SK-N-SH (cell line): ENCODE measurements around the gene SPOP. TPM values are rescaled to one million over a fixed set of nuclear protein-coding genes. Genes with fewer than 3 reads are reported as not detected.

Experiments used
- CTCF ChIA-PET: fragments of 300-600, 350-600 bp; formaldehyde crosslinking; extraction: SDS; loops from one replicate; lab custom pipeline; 2021; lab: Yijun Ruan, JAX
- POLR2A ChIA-PET: fragments of 350-600 bp; sonication (Branson Sonifier 250); formaldehyde crosslinking; extraction: SDS; loops from one replicate; lab custom pipeline; 2020; ENCODE audit warnings: antibody characterized with exemption, inconsistent platforms; lab: Yijun Ruan, JAX
- DNase-seq: peaks from one replicate; pipeline ENCODE4 v3.0.0; 2012
- H2AFZ ChIP-seq: fragments of 200-600 bp; sonication (generic); 2 replicates; pipeline ENCODE4 v1.8.1; 2016; ENCODE audit warnings: antibody characterized with exemption, mild to moderate bottlenecking, low read depth
- H3F3A ChIP-seq: fragments of 200-600 bp; sonication (generic); replicated peaks from 2 replicates; pipeline ENCODE3; 2016; ENCODE audit warnings: antibody characterized with exemption, mild to moderate bottlenecking; ENCODE audit not compliant: insufficient read depth
- H3K27ac ChIP-seq, 2 experiments: fragments of 200-500 bp in 1 of 2; fragments of 200-600 bp in 1 of 2; sonication (Bioruptor generic) in 1 of 2; sonication (generic), shearing (Covaris generic) in 1 of 2; 2 replicates each; pipeline versions ENCODE4 v1.5.1 to v1.6.1; 2014 to 2016; ENCODE audit warnings: low read depth in 2 of 2, inconsistent platforms in 1 of 2, low read length in 1 of 2, mild to moderate bottlenecking in 1 of 2, mixed read lengths in 1 of 2
- H3K27me3 ChIP-seq: fragments of 200-600 bp; sonication (generic), shearing (Covaris generic); 2 replicates; pipeline ENCODE4 v1.6.1; 2016; ENCODE audit warnings: mixed run types; ENCODE audit not compliant: insufficient read depth
- H3K36me3 ChIP-seq, 2 experiments: fragments of 200-500 bp in 1 of 2; fragments of 200-600 bp in 1 of 2; sonication (Bioruptor generic) in 1 of 2; sonication (generic) in 1 of 2; replicated peaks in 1 of 2; 2 replicates each; pipeline versions ENCODE3 to v1.5.1; 2014 to 2016; ENCODE audit warnings: low read length in 1 of 2, mild to moderate bottlenecking in 1 of 2; ENCODE audit not compliant: insufficient read depth in 2 of 2, control insufficient read depth in 1 of 2
- H3K4me1 ChIP-seq, 2 experiments: fragments of 200-500 bp in 1 of 2; fragments of 200-600 bp in 1 of 2; sonication (Bioruptor generic) in 1 of 2; sonication (generic), shearing (Covaris generic) in 1 of 2; 2 replicates each; pipeline versions ENCODE4 v1.5.1 to v1.6.1; 2014 to 2016; ENCODE audit warnings: low read depth in 1 of 2, low read length in 1 of 2, mixed run types in 1 of 2; ENCODE audit not compliant: insufficient read depth in 2 of 2, control insufficient read depth in 1 of 2
- H3K4me2 ChIP-seq: fragments of 200-600 bp; sonication (generic), shearing (Covaris generic); 2 replicates; pipeline ENCODE4 v1.6.1; 2017; ENCODE audit warnings: mixed run types
- H3K4me3 ChIP-seq, 2 experiments: fragments of 200-500 bp in 1 of 2; fragments of 200-600 bp in 1 of 2; sonication (Bioruptor generic) in 1 of 2; sonication (generic), shearing (Covaris generic) in 1 of 2; 2 replicates each; pipeline versions ENCODE4 v1.5.1 to v1.8.1; 2014 to 2016; ENCODE audit warnings: low read depth in 2 of 2, inconsistent platforms in 1 of 2, low read length in 1 of 2, mild to moderate bottlenecking in 1 of 2, mixed read lengths in 1 of 2, moderate library complexity in 1 of 2
- H3K79me2 ChIP-seq: fragments of 200-600 bp; sonication (generic); 2 replicates; pipeline ENCODE4 v1.8.1; 2017; ENCODE audit warnings: mild to moderate bottlenecking; ENCODE audit not compliant: insufficient read depth
- H3K9ac ChIP-seq: fragments of 200-600 bp; sonication (generic); 2 replicates; pipeline ENCODE4 v1.6.1; 2017; ENCODE audit warnings: mixed run types
- H3K9me2 ChIP-seq: fragments of 200-600 bp; sonication (generic); 2 replicates; pipeline ENCODE4 v1.6.1; 2017; ENCODE audit warnings: mixed run types
- H3K9me3 ChIP-seq: fragments of 200-600 bp; sonication (generic); 2 replicates; pipeline ENCODE4 v1.6.1; 2017; ENCODE audit warnings: mixed run types, mild to moderate bottlenecking, moderate library complexity
- H4K20me1 ChIP-seq: fragments of 200-600 bp; sonication (generic); 2 replicates; pipeline ENCODE4 v1.6.1; 2017; ENCODE audit warnings: mild to moderate bottlenecking, mixed run types; ENCODE audit not compliant: insufficient read depth
- ELF1 ChIP-seq: IDR thresholded peaks from 2 replicates; pipeline ENCODE4 v1.4.0; 2012
- EZH2phosphoT487 ChIP-seq: fragments of 200-600 bp; sonication (generic); IDR thresholded peaks from 2 replicates; pipeline ENCODE4 v1.6.1; 2017; ENCODE audit warnings: low read depth, mixed run types, mild to moderate bottlenecking, antibody characterized with exemption, moderate library complexity, borderline replicate concordance
- FOXJ3 ChIP-seq: sonication (generic); formaldehyde crosslinking; IDR thresholded peaks from 2 replicates; pipeline ENCODE4 v1.5.1; 2020; ENCODE audit warnings: mild to moderate bottlenecking, missing genetic modification reagents
- GABPA ChIP-seq: IDR thresholded peaks from 2 replicates; pipeline ENCODE4 v1.4.0; 2012; ENCODE audit warnings: low read depth, mild to moderate bottlenecking
- GATA2 ChIP-seq: sonication (generic); formaldehyde crosslinking; IDR thresholded peaks from 2 replicates; pipeline ENCODE4 v1.5.0; 2020; ENCODE audit warnings: mild to moderate bottlenecking, missing genetic modification reagents
- IRF3 ChIP-seq: fragments of 150-350 bp; IDR thresholded peaks from 2 replicates; pipeline ENCODE4 v1.6.1; 2016; ENCODE audit warnings: mild to moderate bottlenecking, low read depth, low read length
- MAX ChIP-seq: IDR thresholded peaks from 2 replicates; pipeline ENCODE4 v1.4.0; 2012; ENCODE audit warnings: low read depth
- MXI1 ChIP-seq: IDR thresholded peaks from 2 replicates; pipeline ENCODE4 v1.6.1; 2012; ENCODE audit warnings: mild to moderate bottlenecking, low read depth, low read length, improper control_type of control experiment
- NFIC ChIP-seq: IDR thresholded peaks from 2 replicates; pipeline ENCODE4 v1.4.0; 2012; ENCODE audit warnings: borderline replicate concordance
- NRF1 ChIP-seq: IDR thresholded peaks from 2 replicates; pipeline ENCODE4 v1.6.1; 2012; ENCODE audit warnings: low read depth, mild to moderate bottlenecking, low read length
- PBX3 ChIP-seq: IDR thresholded peaks from 2 replicates; pipeline ENCODE4; 2012
- RAD21 ChIP-seq: IDR thresholded peaks from 2 replicates; pipeline ENCODE4 v1.6.1; 2012; ENCODE audit warnings: mild to moderate bottlenecking, low read length
- RXRA ChIP-seq: IDR thresholded peaks from 2 replicates; pipeline ENCODE4 v1.4.0; 2012; ENCODE audit warnings: low read depth, mild to moderate bottlenecking, borderline replicate concordance
- SMC3 ChIP-seq: IDR thresholded peaks from 2 replicates; pipeline ENCODE4 v1.6.1; 2012; ENCODE audit warnings: low read depth, low read length, improper control_type of control experiment
- TCF12 ChIP-seq: IDR thresholded peaks from 2 replicates; pipeline ENCODE4 v1.4.0; 2012
- TEAD4 ChIP-seq: IDR thresholded peaks from 2 replicates; pipeline ENCODE4 v1.4.0; 2012; ENCODE audit warnings: mild to moderate bottlenecking, borderline replicate concordance; ENCODE audit not compliant: insufficient read depth
- ZBTB33 ChIP-seq: IDR thresholded peaks from 2 replicates; pipeline ENCODE4 v1.4.0; 2012; ENCODE audit warnings: low read depth, borderline replicate concordance
- WGBS: methylation state at CpG from one replicate; pipeline ENCODE4 v1.1.6; 2017; ENCODE audit warnings: low lambda C conversion rate; 5-methylcytosine and 5-hydroxymethylcytosine counted together
- polyA plus RNA-seq, 3 experiments: library from polyadenylated mRNA; depleted of rRNA; stranded (reverse); fragments of >200 nt; gene quantifications; 2 replicates each; pipeline ENCODE4 v1.2.3, GENCODE V29; 2012

SPOP gene
- polyA plus RNA-seq, 1 of the 3 experiments (the other 2 are of a cell fraction), result 54.0 TPM

- no peak for TF ChIP-seq ZBTB33
- no peak for TF ChIP-seq EZH2phosphoT487
- no peak for TF ChIP-seq TCF12
- TF ChIP-seq TEAD4, result no peak
- no peak for TF ChIP-seq IRF3
- TF ChIP-seq GATA2 (CRISPR knock-in tag), result no peak
Measured at GRCh38 chr17:49567104-49567521, 110.8 kb downstream of the SPOP start (continued).

GRCh38 chr17:49566668-49567071 is 111.2 kb downstream of the SPOP start:
- Histone ChIP-seq H3K79me2 (no peaks in the 10 kb centered on the region), H3K4me1 (peaks cover 0 to 14% of the 10 kb centered on the region in 2 experiments; a peak in 1 of 4 replicates), H3K9ac (no peak overlapping the region), H3K4me3 (no peak overlapping the region), H2AFZ (no peak overlapping the region), H3K27me3 (peaks cover 65% of the 10 kb centered on the region), H3K36me3 (no peaks in the 10 kb centered on the region), H4K20me1 (no peaks in the 10 kb centered on the region), H3K27ac (no peak overlapping the region), H3F3A (peaks cover 12% of the 10 kb centered on the region), H3K9me2 (no peaks in the 10 kb centered on the region), H3K4me2 (no peak overlapping the region), H3K9me3 (no peaks in the 10 kb centered on the region)
- 37% methylated on average over 5 of the region's 5 CpGs for WGBS
- ChIA-PET CTCF (interaction anchor here (1.1 to 48.9 kb wide), 14 partner anchors 9 to 432 kb away, joined by 3 to 2107 read pairs (median 13); partner anchors contain the start of genes NXPH3, SLC35B1 and SPOP), POLR2A (interaction anchor here (1.0 to 1.1 kb wide), 2 partner anchors 129 to 132 kb away, joined by 4 to 5 read pairs; no protein-coding TSS in a partner anchor)
- TF ChIP-seq FOXJ3 (CRISPR knock-in tag), result no peak
- TF ChIP-seq TEAD4, result no peak
- no peak for TF ChIP-seq MXI1
- no peak for TF ChIP-seq RAD21
- no peak for TF ChIP-seq MAX
- no peak for TF ChIP-seq RXRA
- no peak for TF ChIP-seq SMC3
- no peak for TF ChIP-seq GABPA
- no peak for TF ChIP-seq PBX3
- TF ChIP-seq GATA2 (CRISPR knock-in tag), result no peak
- TF ChIP-seq NFIC, result no peak
- TF ChIP-seq NRF1, result no peak
- no peak for TF ChIP-seq ZBTB33
- TF ChIP-seq ELF1, result no peak
- TF ChIP-seq TCF12, result no peak
- DNase-seq, result no peak
